ENCODE data around the gene GPR157. TPM values are rescaled to one million over a fixed set of nuclear protein-coding genes. Genes with fewer than 3 reads are reported as not detected.

GPR157 gene
- total RNA-seq, 1 donor from 2014 or later: 0.76 TPM

- Mint-ChIP-seq H3K4me1 (ENCODE audit: low read depth, unreplicated experiment) (peaks cover 2% of the 10 kb centered on the region), H3K27ac (ENCODE audit: unreplicated experiment) (no peak overlapping the region), H3K4me3 (ENCODE audit: unreplicated experiment) (no peak overlapping the region), H3K27me3 (ENCODE audit: unreplicated experiment) (peaks cover 2% of the 10 kb centered on the region), H3K36me3 (ENCODE audit: unreplicated experiment) (no peaks in the 10 kb centered on the region), H3K9me3 (ENCODE audit: unreplicated experiment) (no peaks in the 10 kb centered on the region)
- no peak for DNase-seq
- no peak for TF ChIP-seq CTCF (IDR thresholded peaks at IDR 0.05; ENCODE audit: partially characterized antibody, unreplicated experiment)
Observed at GRCh38 chr1:9052272-9053049, 76.4 kb downstream of the GPR157 start.

GRCh38 chr1:9051379-9051778, 77.5 kb downstream of the GPR157 start:
- no peaks in the 10 kb centered on the region for H3K36me3 Mint-ChIP-seq (ENCODE audit: unreplicated experiment)
- H3K27me3 Mint-ChIP-seq (ENCODE audit: unreplicated experiment): peaks cover 2% of the 10 kb centered on the region
- H3K4me1 Mint-ChIP-seq (ENCODE audit: low read depth, unreplicated experiment): peaks cover 2% of the 10 kb centered on the region
- no peak overlapping the region for H3K4me3 Mint-ChIP-seq (ENCODE audit: unreplicated experiment)
- no peak for TF ChIP-seq CTCF (IDR thresholded peaks at IDR 0.05; ENCODE audit: partially characterized antibody, unreplicated experiment)
- no peak overlapping the region for H3K27ac Mint-ChIP-seq (ENCODE audit: unreplicated experiment)
- H3K9me3 Mint-ChIP-seq (ENCODE audit: unreplicated experiment): no peaks in the 10 kb centered on the region
- DNase-seq: no peak

- no peak for TF ChIP-seq CTCF (IDR thresholded peaks at IDR 0.05; ENCODE audit: partially characterized antibody, unreplicated experiment)
- H3K4me3 Mint-ChIP-seq (ENCODE audit: unreplicated experiment): no peak overlapping the region
- no peaks in the 10 kb centered on the region for H3K36me3 Mint-ChIP-seq (ENCODE audit: unreplicated experiment)
- peaks cover 2% of the 10 kb centered on the region for H3K27me3 Mint-ChIP-seq (ENCODE audit: unreplicated experiment)
- no peaks in the 10 kb centered on the region for H3K9me3 Mint-ChIP-seq (ENCODE audit: unreplicated experiment)
- DNase-seq: no peak
- H3K27ac Mint-ChIP-seq (ENCODE audit: unreplicated experiment): no peak overlapping the region
- H3K4me1 Mint-ChIP-seq (ENCODE audit: low read depth, unreplicated experiment): peaks cover 2% of the 10 kb centered on the region
Observed at GRCh38 chr1:9050803-9051202, 78.1 kb downstream of the GPR157 start.

Other genes with a start within 250 kb of the GPR157 start
- not detected for gene CA6, start 183.2 kb downstream of the GPR157 start, total RNA-seq (ENCODE audit: unreplicated experiment)
- gene SLC2A7, start 102.7 kb downstream of the GPR157 start, total RNA-seq (ENCODE audit: unreplicated experiment): not detected
- 0.64 TPM for gene SLC2A5, start 59.5 kb downstream of the GPR157 start, total RNA-seq (ENCODE audit: unreplicated experiment)
- 5.0 TPM for gene H6PD, start 105.7 kb upstream of the GPR157 start, total RNA-seq (ENCODE audit: unreplicated experiment)
- gene SPSB1, start 163.8 kb upstream of the GPR157 start, total RNA-seq (ENCODE audit: unreplicated experiment): 78.6 TPM